HepG2 (cell line): ENCODE results near the gene SNRNP48.

Experiments
- ATF1 ChIP-seq: IDR thresholded peaks from 2 replicates; pipeline ENCODE4 v1.6.1; 2016; ENCODE audit warnings: mild to moderate bottlenecking, control low read depth
- ATF6 ChIP-seq: sonication (generic); formaldehyde crosslinking; conservative IDR thresholded peaks from 2 replicates; pipeline ENCODE4 v1.4.0; 2020; ENCODE audit warnings: missing genetic modification reagents
- CREB1 ChIP-seq, 2 experiments: fragments of 450-650 bp in 1 of 2; IDR thresholded peaks; 2 replicates each; pipeline ENCODE4 v1.6.1; 2016 to 2017; ENCODE audit warnings: control low read depth in 1 of 2, mild to moderate bottlenecking in 1 of 2, missing compliant biosample characterization in 1 of 2, missing genetic modification characterization in 1 of 2
- CTCF ChIP-seq: sonication (generic); formaldehyde crosslinking; IDR thresholded peaks from 2 replicates; pipeline ENCODE4 v1.5.0; 2020; ENCODE audit warnings: mild to moderate bottlenecking, missing genetic modification reagents, moderate library complexity
- FOXJ3 ChIP-seq: sonication (generic); formaldehyde crosslinking; IDR thresholded peaks from 2 replicates; pipeline ENCODE4 v1.4.0; 2020; ENCODE audit warnings: missing genetic modification reagents, mild to moderate bottlenecking, borderline replicate concordance
- MXI1 ChIP-seq: IDR thresholded peaks from 3 replicates; pipeline ENCODE4 v1.6.1; 2012; ENCODE audit warnings: low read depth, low read length, inconsistent platforms, borderline replicate concordance
- NFE2L1 ChIP-seq: sonication (generic); formaldehyde crosslinking; IDR thresholded peaks from 2 replicates; pipeline ENCODE4 v1.4.0; 2020; ENCODE audit warnings: missing genetic modification reagents, mild to moderate bottlenecking, borderline replicate concordance
- POLR2A ChIP-seq, 2 experiments: IDR thresholded peaks; 2 replicates each; pipeline ENCODE4 v1.6.1; 2011; ENCODE audit warnings: low read depth in 2 of 2, low read length in 2 of 2, mild to moderate bottlenecking in 1 of 2, moderate library complexity in 1 of 2; ENCODE audit not compliant: insufficient read depth in 1 of 2
- POLR2AphosphoS5 ChIP-seq: IDR thresholded peaks from 2 replicates; pipeline ENCODE4 v1.6.1; 2012; ENCODE audit warnings: low read depth, low read length
- SKIL ChIP-seq: sonication (generic); formaldehyde crosslinking; IDR thresholded peaks from 2 replicates; pipeline ENCODE4 v1.8.0; 2022; ENCODE audit warnings: missing genetic modification reagents, mild to moderate bottlenecking, moderate library complexity, borderline replicate concordance
- ZBTB8A ChIP-seq: sonication (generic); formaldehyde crosslinking; IDR thresholded peaks from 2 replicates; pipeline ENCODE4 v1.4.0; 2020; ENCODE audit warnings: mild to moderate bottlenecking, low read depth, missing genetic modification reagents, borderline replicate concordance
- ZNF572 ChIP-seq: sonication (generic); formaldehyde crosslinking; IDR thresholded peaks from 2 replicates; pipeline ENCODE4 v1.5.1; 2020; ENCODE audit warnings: mild to moderate bottlenecking, missing genetic modification reagents
- ZNF724P ChIP-seq: sonication (generic); formaldehyde crosslinking; IDR thresholded peaks from 2 replicates; pipeline ENCODE4 v1.8.0; 2022; ENCODE audit warnings: missing genetic modification reagents, borderline replicate concordance

GRCh38 chr6:7542874-7543624 lies 46.9 kb upstream of the SNRNP48 start:
- TF ChIP-seq NFE2L1 (CRISPR knock-in tag) (no peak), POLR2AphosphoS5 (peak; percentile 68), POLR2A (IDR thresholded peaks at IDR 0.05; ENCODE audit: insufficient read depth in 1 of 2, low read depth in 2 of 2, low read length in 2 of 2) (peak; percentile 67 to 72; a peak in 3 of 4 replicates), CTCF (CRISPR knock-in tag) (no peak; the same call in 1 of the 2 replicates), CREB1 (IDR thresholded peaks at IDR 0.05) (no peak), CREB1 (CRISPR knock-in tag; IDR thresholded peaks at IDR 0.05) (0 out of 2 replicates have a peak, but pooled peaks have one; percentile 19), ATF1 (no peak), ZBTB8A (CRISPR knock-in tag) (0 out of 2 replicates have a peak, but pooled peaks have one; percentile 33), FOXJ3 (no peak), MXI1 (peak; percentile 71; the same call in 1 of the 3 replicates), ATF6 (CRISPR knock-in tag) (peak; percentile 79; the same call in 1 of the 2 replicates), SKIL (0 out of 2 replicates have a peak, but pooled peaks have one; percentile 60), ZNF572 (CRISPR knock-in tag) (no peak), ZNF724P (no peak)
